K562 (cell line): ENCODE results near the gene NPHP3. TPM values are rescaled to one million over a fixed set of nuclear protein-coding genes. Genes with fewer than 3 reads are reported as not detected.

Source experiments
- ATAC-seq: fragments of 200-7000 bp; cut with Tn5 transposase; 3 replicates; pipeline ENCODE4 v1.9.1; 2020; ENCODE audit warnings: moderate library complexity
- BruUV-seq: library from RNA; stranded (reverse); fragments of 400-500 nt; replicated peaks from 2 replicates; lab custom pipeline; 2021; lab: Mats Ljungman, UMichigan
- CTCF ChIA-PET: fragments of 300-600 bp; formaldehyde crosslinking; extraction: SDS; loops from one replicate; lab custom pipeline; 2021; ENCODE audit warnings: low intra/inter-chr PET ratio; lab: Yijun Ruan, JAX
- POLR2A ChIA-PET: fragments of 300-600, 350-650 bp; sonication (Branson Sonifier 250); formaldehyde crosslinking; extraction: SDS; loops from one replicate; lab custom pipeline; 2021; ENCODE audit warnings: antibody characterized with exemption, inconsistent platforms; lab: Yijun Ruan, JAX
- DNase-seq, 4 experiments: peaks; one replicate each; pipeline versions ENCODE4 v3.0.0 to v3.0.0-alpha.2; 2011 to 2018; ENCODE audit warnings: low spot score in 3 of 4, mixed read lengths in 3 of 4; ENCODE audit errors: extremely low read depth in 1 of 4
- FAIRE-seq: peaks from 2 replicates; lab custom pipeline; 2011; peaks lifted over from hg19 to GRCh38; lab: Jason Lieb, UNC
- H2AFZ ChIP-seq: 2 replicates; pipeline ENCODE4 v1.6.0; 2011; ENCODE audit warnings: low read depth, low read length, control low read depth, inconsistent platforms
- H3K27ac ChIP-seq: fragments of 200-600 bp; 3 replicates; pipeline ENCODE4 v1.8.0; 2011; ENCODE audit warnings: low read depth, mild to moderate bottlenecking, control low read depth, inconsistent platforms, low read length, moderate library complexity, mixed read lengths; ENCODE audit errors: extremely low read depth
- H3K27me3 ChIP-seq, 2 experiments: fragments of 300-600 bp in 1 of 2; 2 replicates in 1 of 2; 3 replicates in 1 of 2; pipeline versions ENCODE4 v1.6.0 to v1.8.0; 2011; ENCODE audit warnings: inconsistent platforms in 2 of 2, low read length in 2 of 2, mild to moderate bottlenecking in 1 of 2, mixed read lengths in 1 of 2, moderate library complexity in 1 of 2; ENCODE audit not compliant: control insufficient read depth in 2 of 2, insufficient read depth in 2 of 2
- H3K36me3 ChIP-seq: fragments of 300-600 bp; 3 replicates; pipeline ENCODE4 v1.8.0; 2011; ENCODE audit warnings: mild to moderate bottlenecking, low read length, inconsistent platforms; ENCODE audit not compliant: control insufficient read depth, insufficient read depth
- H3K4me1 ChIP-seq, 2 experiments: fragments of 200-600 bp in 1 of 2; replicated peaks in 1 of 2; 2 replicates in 1 of 2; 3 replicates in 1 of 2; pipeline versions ENCODE4 v1.5.1 to v1.8.0; 2011; ENCODE audit warnings: inconsistent platforms in 2 of 2, low read length in 2 of 2, mild to moderate bottlenecking in 1 of 2, mixed read lengths in 1 of 2, moderate library complexity in 1 of 2; ENCODE audit not compliant: control insufficient read depth in 2 of 2, insufficient read depth in 2 of 2
- H3K4me2 ChIP-seq: 2 replicates; pipeline ENCODE4 v1.6.1; 2011; ENCODE audit warnings: low read length, control low read depth, inconsistent platforms, mixed read lengths; ENCODE audit not compliant: insufficient read depth
- H3K4me3 ChIP-seq: fragments of 200-600 bp; sonication (generic), shearing (Covaris generic); 2 replicates; pipeline ENCODE4 v1.5.1; 2016; ENCODE audit warnings: control low read depth, inconsistent platforms
- H3K79me2 ChIP-seq: fragments of 200-600 bp; 3 replicates; pipeline ENCODE4 v1.8.0; 2011; ENCODE audit warnings: low read length, inconsistent platforms; ENCODE audit not compliant: control insufficient read depth, insufficient read depth
- H3K9ac ChIP-seq, 2 experiments: 2 replicates each; pipeline versions ENCODE4 v1.6.0 to v1.6.1; 2011; ENCODE audit warnings: low read depth in 2 of 2, low read length in 2 of 2, control low read depth in 1 of 2, inconsistent platforms in 1 of 2, mild to moderate bottlenecking in 1 of 2, mixed read lengths in 1 of 2; ENCODE audit not compliant: insufficient read depth in 1 of 2
- H3K9me1 ChIP-seq: one replicate; pipeline ENCODE4 v1.6.0; 2011; ENCODE audit warnings: inconsistent platforms, mild to moderate bottlenecking, low read length, moderate library complexity; ENCODE audit not compliant: control insufficient read depth, insufficient read depth
- H3K9me3 ChIP-seq: replicated peaks from 2 replicates; pipeline ENCODE4 v1.5.1; 2011; ENCODE audit warnings: low read depth, low read length, inconsistent platforms; ENCODE audit not compliant: control insufficient read depth, insufficient read depth
- H4K20me1 ChIP-seq: replicated peaks from 2 replicates; pipeline ENCODE4 v1.6.1; 2011; ENCODE audit warnings: low read length, inconsistent platforms, mixed read lengths; ENCODE audit not compliant: control insufficient read depth, insufficient read depth
- CEBPG ChIP-seq, 3 experiments: fragments of 200-800 bp in 1 of 3; sonication (Bioruptor generic) in 1 of 3; sonication (generic) in 1 of 3; formaldehyde crosslinking in 1 of 3; IDR thresholded peaks in 2 of 3; conservative IDR thresholded peaks in 1 of 3; 2 replicates each; pipeline versions ENCODE4 v1.6.1 to v1.8.0; 2016 to 2022; ENCODE audit warnings: missing compliant biosample characterization in 2 of 3, missing genetic modification characterization in 2 of 3, mild to moderate bottlenecking in 1 of 3, missing genetic modification reagents in 1 of 3
- CREM ChIP-seq: IDR thresholded peaks from 2 replicates; pipeline ENCODE4 v1.6.1; 2014; ENCODE audit warnings: antibody characterized with exemption, low read depth
- HNRNPK ChIP-seq: fragments of 200-400 bp; formaldehyde crosslinking; IDR thresholded peaks from one replicate; pipeline ENCODE4 v1.6.1; 2018; ENCODE audit warnings: mild to moderate bottlenecking, low read depth, low read length; ENCODE audit not compliant: poor library complexity, severe bottlenecking
- ZNF232 ChIP-seq: sonication (generic); formaldehyde crosslinking; IDR thresholded peaks from 2 replicates; pipeline ENCODE4 v1.8.0; 2022; ENCODE audit warnings: mild to moderate bottlenecking, missing genetic modification reagents
- ZNF239 ChIP-seq: fragments of 250-450 bp; sonication (Bioruptor Pico); IDR thresholded peaks from 2 replicates; pipeline ENCODE4 v1.4.0; 2020; ENCODE audit warnings: mild to moderate bottlenecking
- ZNF282 ChIP-seq: sonication (generic); formaldehyde crosslinking; IDR thresholded peaks from 2 replicates; pipeline ENCODE4 v1.8.1; 2023; ENCODE audit warnings: missing genetic modification reagents
- WGBS: fragments of 100-300 bp; shearing (Covaris generic); methylation state at CpG from one replicate; pipeline ENCODE4 v1.1.6; 2016; ENCODE audit warnings: low coverage, mixed read lengths; ENCODE audit not compliant: insufficient coverage; ENCODE audit errors: missing lambda C conversion rate; 5-methylcytosine and 5-hydroxymethylcytosine counted together
- in situ Hi-C: fragments of 300-500 bp; cut with MboI; formaldehyde crosslinking; loops from 4 replicates; pipeline ENCODE4 v1.15.0; 2018; ENCODE audit warnings: inconsistent platforms, mixed read lengths
- intact Hi-C: fragments of 100-400 bp; cut with micrococcal nuclease; formaldehyde crosslinking; loops from 2 replicates; pipeline ENCODE4 v1.14.2; 2022
- polyA plus RNA-seq, 8 experiments: library from polyadenylated mRNA; depleted of rRNA in 4 of 8; stranded (reverse) in 5 of 8; unstranded in 3 of 8; fragments of >200 nt; fragmentation: Nextera tagmentation in 2 of 8; fragmentation: Illumina TruSeq in 1 of 8; extraction: Ambion mirVana in 2 of 8; extraction: Trizol in 1 of 8; gene quantifications; 2 replicates each; pipeline versions ENCODE4 v1.2.1 to v1.2.3, GENCODE V29; 2011 to 2014; ENCODE audit warnings: inconsistent platforms in 1 of 8, missing spikeins in 1 of 8
- total RNA-seq, 7 experiments: library from RNA; depleted of rRNA in 6 of 7; stranded (reverse); fragments of >200 nt in 6 of 7; fragmentation: Illumina TruSeq in 2 of 7; extraction: Trizol in 2 of 7; gene quantifications; 2 replicates each; pipeline versions ENCODE4 v1.2.1 to v1.2.3, GENCODE V29; 2011 to 2021; ENCODE audit warnings: low replicate concordance in 1 of 7
- TF ChIP-seq, protein P1 (sequence below): fragments of 250-450 bp; sonication (Bioruptor Pico); IDR thresholded peaks from 2 replicates; pipeline ENCODE4 v1.5.0; 2021
- TF ChIP-seq, protein P2 (sequence below): fragments of 450-650 bp; IDR thresholded peaks from 2 replicates; pipeline ENCODE4 v1.6.1; 2016; ENCODE audit warnings: borderline replicate concordance

The NPHP3 gene
- total and polyA plus RNA-seq, 9 of the 15 experiments (the other 6 are each of a cell fraction or from before 2014, with no cell fraction given), result 0.62 to 13.2 (median 5.8) TPM

DNA sequence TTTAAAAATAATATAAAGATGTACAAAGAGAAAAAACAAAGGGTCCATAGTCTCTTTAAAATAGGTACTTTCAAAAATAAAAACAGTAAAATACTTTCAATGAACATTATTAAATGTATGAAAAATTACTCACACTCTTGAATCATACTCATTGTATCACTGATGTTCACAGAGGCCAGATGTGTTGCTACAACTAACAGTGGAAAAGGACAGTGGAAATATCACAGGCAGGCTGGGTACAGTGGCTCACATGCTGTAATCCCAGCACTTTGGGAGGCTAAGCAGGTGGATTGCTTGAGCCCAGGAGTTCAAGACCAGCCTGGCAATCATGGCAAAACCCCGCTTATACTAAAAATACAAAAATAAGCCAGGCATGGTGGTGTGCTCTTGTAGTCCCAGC is 26.8 kb downstream of the NPHP3 start:
- Histone ChIP-seq H3K4me1 (no peaks in the 10 kb centered on the region), H3K36me3 (peaks cover 29% of the 10 kb centered on the region; the same call in 1 of the 3 replicates), H3K4me2 (no peak overlapping the region), H3K9ac (no peak overlapping the region), H3K79me2 (no peaks in the 10 kb centered on the region)
- no TSS peak for BruUV-seq
- CTCF ChIA-PET, result no interaction called here
- no peak for DNase-seq
- in situ Hi-C loops, result no loop called here
- TF ChIP-seq HNRNPK (no peak), ZNF239 (CRISPR knock-in tag) (no peak), ZNF232 (CRISPR knock-in tag) (no peak), ZNF282 (CRISPR knock-in tag) (no peak), CREM (no peak), CEBPG (CRISPR knock-in tag; IDR thresholded peaks at IDR 0.05) (no peak), CEBPG (tag; conservative IDR thresholded peaks at IDR 0.05 in 1 of 2, IDR thresholded peaks at IDR 0.05 in 1 of 2) (no peak)
- TF ChIP-seq, protein P1, sequence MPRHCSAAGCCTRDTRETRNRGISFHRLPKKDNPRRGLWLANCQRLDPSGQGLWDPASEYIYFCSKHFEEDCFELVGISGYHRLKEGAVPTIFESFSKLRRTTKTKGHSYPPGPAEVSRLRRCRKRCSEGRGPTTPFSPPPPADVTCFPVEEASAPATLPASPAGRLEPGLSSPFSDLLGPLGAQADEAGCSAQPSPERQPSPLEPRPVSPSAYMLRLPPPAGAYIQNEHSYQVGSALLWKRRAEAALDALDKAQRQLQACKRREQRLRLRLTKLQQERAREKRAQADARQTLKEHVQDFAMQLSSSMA (CRISPR knock-in tag), result no peak
- TF ChIP-seq, protein P2, sequence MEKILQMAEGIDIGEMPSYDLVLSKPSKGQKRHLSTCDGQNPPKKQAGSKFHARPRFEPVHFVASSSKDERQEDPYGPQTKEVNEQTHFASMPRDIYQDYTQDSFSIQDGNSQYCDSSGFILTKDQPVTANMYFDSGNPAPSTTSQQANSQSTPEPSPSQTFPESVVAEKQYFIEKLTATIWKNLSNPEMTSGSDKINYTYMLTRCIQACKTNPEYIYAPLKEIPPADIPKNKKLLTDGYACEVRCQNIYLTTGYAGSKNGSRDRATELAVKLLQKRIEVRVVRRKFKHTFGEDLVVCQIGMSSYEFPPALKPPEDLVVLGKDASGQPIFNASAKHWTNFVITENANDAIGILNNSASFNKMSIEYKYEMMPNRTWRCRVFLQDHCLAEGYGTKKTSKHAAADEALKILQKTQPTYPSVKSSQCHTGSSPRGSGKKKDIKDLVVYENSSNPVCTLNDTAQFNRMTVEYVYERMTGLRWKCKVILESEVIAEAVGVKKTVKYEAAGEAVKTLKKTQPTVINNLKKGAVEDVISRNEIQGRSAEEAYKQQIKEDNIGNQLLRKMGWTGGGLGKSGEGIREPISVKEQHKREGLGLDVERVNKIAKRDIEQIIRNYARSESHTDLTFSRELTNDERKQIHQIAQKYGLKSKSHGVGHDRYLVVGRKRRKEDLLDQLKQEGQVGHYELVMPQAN, result no peak
- TF ChIP-seq, all 486 proteins: peak for 0
- Histone ChIP-seq H3K9me3 (no peaks in the 10 kb centered on the region), H3K9me1 (no peaks in the 10 kb centered on the region), H3K4me3 (no peak overlapping the region), H3K27ac (no peak overlapping the region), H2AFZ (no peak overlapping the region), H3K27me3 (no peaks in the 10 kb centered on the region), H4K20me1 (no peaks in the 10 kb centered on the region)
- no peak for FAIRE-seq
- 63% methylated on average over 1 of the region's 1 CpG for WGBS
- POLR2A ChIA-PET, result no interaction called here
- no peak for ATAC-seq
- intact Hi-C loops, result no loop called here
